Measurements from ENCODE around the gene SERTM2. TPM values are rescaled to one million over a fixed set of nuclear protein-coding genes. Genes with fewer than 3 reads are reported as not detected.

SERTM2 gene
- total RNA-seq (2014; rRNA removed) (not detected in 2 replicates), Bru-seq, nascent RNA (not detected), BruChase-seq, experiment 1, labeled RNA remaining after a 6-hour chase (not detected), BruChase-seq, experiment 2, labeled RNA remaining after a 2-hour chase (not detected)
- long read RNA-seq: 0 reads

GRCh38 chrX:111511477-111511876 lies at the start of gene SERTM2:
Gene SERTM2 (plus strand): TSS chrX:111511645. CDS start chrX:111518858, 7,213 bp downstream.
- H3F3A ChIP-seq (ENCODE audit: low read length, unreplicated experiment): no peaks in the 10 kb centered on the region
- H3K36me3 ChIP-seq (ENCODE audit: low read depth, low read length): no peaks in the 10 kb centered on the region
- POLR2A ChIA-PET (ENCODE audit: unreplicated experiment): no interaction called here
- CTCF ChIA-PET: no interaction called here
- ATAC-seq (no peak), DNase-seq (no peak)
- H3K4me3 ChIP-seq (ENCODE audit: low read length): no peak within 1 kb of the TSS
- H3K4me2 ChIP-seq (ENCODE audit: low read length): no peak within 1 kb of the TSS
- H3K9ac ChIP-seq (ENCODE audit: low read length): no peak within 1 kb of the TSS
- H3K27me3 ChIP-seq (ENCODE audit: low read length): no peaks in the 10 kb centered on the region
- BruUV-seq (replicated peaks): no TSS peak
- H3K79me2 ChIP-seq (ENCODE audit: low read length): no peaks in the 10 kb centered on the region
- H3K9me3 ChIP-seq (ENCODE audit: low read length): no peaks in the 10 kb centered on the region
- no peaks in the 10 kb centered on the region for H3K4me1 ChIP-seq (ENCODE audit: insufficient read depth, low read length)
- TF ChIP-seq EZH2 (IDR thresholded peaks at IDR 0.05; ENCODE audit: low read length, unreplicated experiment): no peak
- TF ChIP-seq, protein P1, sequence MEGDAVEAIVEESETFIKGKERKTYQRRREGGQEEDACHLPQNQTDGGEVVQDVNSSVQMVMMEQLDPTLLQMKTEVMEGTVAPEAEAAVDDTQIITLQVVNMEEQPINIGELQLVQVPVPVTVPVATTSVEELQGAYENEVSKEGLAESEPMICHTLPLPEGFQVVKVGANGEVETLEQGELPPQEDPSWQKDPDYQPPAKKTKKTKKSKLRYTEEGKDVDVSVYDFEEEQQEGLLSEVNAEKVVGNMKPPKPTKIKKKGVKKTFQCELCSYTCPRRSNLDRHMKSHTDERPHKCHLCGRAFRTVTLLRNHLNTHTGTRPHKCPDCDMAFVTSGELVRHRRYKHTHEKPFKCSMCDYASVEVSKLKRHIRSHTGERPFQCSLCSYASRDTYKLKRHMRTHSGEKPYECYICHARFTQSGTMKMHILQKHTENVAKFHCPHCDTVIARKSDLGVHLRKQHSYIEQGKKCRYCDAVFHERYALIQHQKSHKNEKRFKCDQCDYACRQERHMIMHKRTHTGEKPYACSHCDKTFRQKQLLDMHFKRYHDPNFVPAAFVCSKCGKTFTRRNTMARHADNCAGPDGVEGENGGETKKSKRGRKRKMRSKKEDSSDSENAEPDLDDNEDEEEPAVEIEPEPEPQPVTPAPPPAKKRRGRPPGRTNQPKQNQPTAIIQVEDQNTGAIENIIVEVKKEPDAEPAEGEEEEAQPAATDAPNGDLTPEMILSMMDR (conservative IDR thresholded peaks at IDR 0.05; ENCODE audit: low read depth, low read length): no peak
- no peak for TF ChIP-seq EZH2phosphoT487 (IDR thresholded peaks at IDR 0.05; ENCODE audit: borderline replicate concordance, low read length)
- no peaks in the 10 kb centered on the region for H3K9me2 ChIP-seq (replicated peaks; ENCODE audit: low read length)
- no peak within 1 kb of the TSS for H3K27ac ChIP-seq (ENCODE audit: low read length)
- no peak within 1 kb of the TSS for H2AFZ ChIP-seq (ENCODE audit: low read length)
- H4K20me1 ChIP-seq (ENCODE audit: low read length): no peaks in the 10 kb centered on the region
- intact Hi-C loops (cut with micrococcal nuclease): no loop called here

GRCh38 chrX:111465669-111466068 lies 45.8 kb upstream of the SERTM2 start:
- Histone ChIP-seq H3K9me2 (replicated peaks; ENCODE audit: low read length) (no peaks in the 10 kb centered on the region), H2AFZ (ENCODE audit: low read length) (no peak overlapping the region), H3K4me3 (ENCODE audit: low read length) (no peak overlapping the region), H3K9ac (ENCODE audit: low read length) (no peak overlapping the region), H3K79me2 (ENCODE audit: low read length) (no peaks in the 10 kb centered on the region), H4K20me1 (ENCODE audit: low read length) (no peaks in the 10 kb centered on the region), H3K4me1 (ENCODE audit: insufficient read depth, low read length) (no peaks in the 10 kb centered on the region), H3K36me3 (ENCODE audit: low read depth, low read length) (no peaks in the 10 kb centered on the region), H3K27ac (ENCODE audit: low read length) (no peak overlapping the region), H3K9me3 (ENCODE audit: low read length) (no peaks in the 10 kb centered on the region), H3K27me3 (ENCODE audit: low read length) (no peaks in the 10 kb centered on the region), H3F3A (ENCODE audit: low read length, unreplicated experiment) (no peaks in the 10 kb centered on the region), H3K4me2 (ENCODE audit: low read length) (no peak overlapping the region)
- ChIA-PET POLR2A (ENCODE audit: unreplicated experiment) (no interaction called here), CTCF (no interaction called here)
- ATAC-seq: no peak
- DNase-seq: no peak
- no TSS peak for BruUV-seq (replicated peaks)
- TF ChIP-seq, protein P1 (conservative IDR thresholded peaks at IDR 0.05; ENCODE audit: low read depth, low read length): no peak
- TF ChIP-seq EZH2phosphoT487 (IDR thresholded peaks at IDR 0.05; ENCODE audit: borderline replicate concordance, low read length) (no peak), EZH2 (IDR thresholded peaks at IDR 0.05; ENCODE audit: low read length, unreplicated experiment) (no peak)
- intact Hi-C loops (cut with micrococcal nuclease): no loop called here

DNA sequence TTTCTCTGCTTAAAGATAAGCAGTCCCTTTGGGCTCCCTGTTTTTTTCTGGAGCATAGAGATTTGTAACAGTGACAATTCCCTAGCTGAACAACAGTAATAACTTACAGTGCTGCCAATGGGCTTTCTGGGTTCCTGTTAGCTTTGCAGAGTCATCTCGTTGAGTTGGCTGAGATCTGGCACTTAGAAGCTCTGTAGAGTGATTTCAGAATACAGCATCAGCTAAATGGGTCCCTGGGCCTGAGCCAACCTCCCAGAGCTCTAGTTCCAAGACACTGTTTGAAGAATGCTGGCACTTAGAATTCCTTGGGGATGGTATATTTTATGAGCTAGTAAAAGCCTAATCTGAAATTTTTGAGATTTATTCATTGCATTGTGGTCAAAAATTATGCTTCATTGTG lies 43.5 kb upstream of the SERTM2 start:
- DNase-seq: no peak
- intact Hi-C loops (cut with micrococcal nuclease): no loop called here
- Histone ChIP-seq H3F3A (ENCODE audit: low read length, unreplicated experiment) (no peaks in the 10 kb centered on the region), H3K27me3 (ENCODE audit: low read length) (no peaks in the 10 kb centered on the region), H2AFZ (ENCODE audit: low read length) (no peak overlapping the region), H3K36me3 (ENCODE audit: low read depth, low read length) (no peaks in the 10 kb centered on the region), H3K9me3 (ENCODE audit: low read length) (no peaks in the 10 kb centered on the region), H3K4me2 (ENCODE audit: low read length) (no peak overlapping the region), H3K9ac (ENCODE audit: low read length) (no peak overlapping the region), H3K4me1 (ENCODE audit: insufficient read depth, low read length) (no peaks in the 10 kb centered on the region), H3K79me2 (ENCODE audit: low read length) (no peaks in the 10 kb centered on the region), H3K9me2 (replicated peaks; ENCODE audit: low read length) (no peaks in the 10 kb centered on the region), H4K20me1 (ENCODE audit: low read length) (no peaks in the 10 kb centered on the region), H3K27ac (ENCODE audit: low read length) (no peak overlapping the region), H3K4me3 (ENCODE audit: low read length) (no peak overlapping the region)
- TF ChIP-seq EZH2phosphoT487 (IDR thresholded peaks at IDR 0.05; ENCODE audit: borderline replicate concordance, low read length) (no peak), EZH2 (IDR thresholded peaks at IDR 0.05; ENCODE audit: low read length, unreplicated experiment) (no peak)
- TF ChIP-seq, protein P1 (conservative IDR thresholded peaks at IDR 0.05; ENCODE audit: low read depth, low read length): no peak
- POLR2A ChIA-PET (ENCODE audit: unreplicated experiment): no interaction called here
- no TSS peak for BruUV-seq (replicated peaks)
- CTCF ChIA-PET: no interaction called here
- ATAC-seq: no peak

All from PC-3 (cell line).